Activated naive CD8-positive, alpha-beta T cell treated with anti-CD3 and anti-CD28 coated beads for 36 hours (primary cell): Measurements from ENCODE around the gene CACNG4. TPM values are rescaled to one million over a fixed set of nuclear protein-coding genes. Genes with fewer than 3 reads are reported as not detected.

Experiments
- DNase-seq: peaks from one replicate; pipeline ENCODE4 v3.0.0; 2021
- H3K27ac Mint-ChIP-seq: one replicate; pipeline ENCODE4 v1.8.0; 2022; ENCODE audit warnings: mild to moderate bottlenecking, moderate library complexity, mixed read lengths
- H3K27me3 Mint-ChIP-seq: one replicate; pipeline ENCODE4 v1.8.0; 2022; ENCODE audit warnings: mild to moderate bottlenecking, mixed read lengths
- H3K36me3 Mint-ChIP-seq: one replicate; pipeline ENCODE4 v1.8.0; 2021; ENCODE audit warnings: mild to moderate bottlenecking, mixed read lengths
- H3K4me1 Mint-ChIP-seq: one replicate; pipeline ENCODE4 v1.8.0; 2021; ENCODE audit warnings: mixed read lengths
- H3K4me3 Mint-ChIP-seq: one replicate; pipeline ENCODE4 v1.8.0; 2022; ENCODE audit warnings: mild to moderate bottlenecking, moderate library complexity, mixed read lengths
- H3K9me3 Mint-ChIP-seq: one replicate; pipeline ENCODE4 v1.8.0; 2022; ENCODE audit warnings: mixed read lengths
- total RNA-seq, 2 experiments: library from RNA; stranded (reverse); gene quantifications; one replicate each; pipeline ENCODE4 v1.2.3, GENCODE V29; 2021

Gene CACNG4
- total RNA-seq, 2 experiments from 2014 or later, result not detected

GRCh38 chr17:66980896-66981295 is 16.4 kb downstream of the CACNG4 start:
- Mint-ChIP-seq H3K4me1 (peaks cover 5% of the 10 kb centered on the region), H3K27me3 (peaks cover 42% of the 10 kb centered on the region), H3K36me3 (no peaks in the 10 kb centered on the region), H3K9me3 (no peaks in the 10 kb centered on the region), H3K27ac (no peak overlapping the region), H3K4me3 (no peak overlapping the region)
- no peak for DNase-seq

GRCh38 chr17:66981983-66982508 is 17.5 kb downstream of the CACNG4 start:
- H3K9me3 Mint-ChIP-seq, result no peaks in the 10 kb centered on the region
- no peak overlapping the region for H3K27ac Mint-ChIP-seq
- H3K27me3 Mint-ChIP-seq, result peaks cover 35% of the 10 kb centered on the region
- peaks cover 5% of the 10 kb centered on the region for H3K4me1 Mint-ChIP-seq
- no peak overlapping the region for H3K4me3 Mint-ChIP-seq
- no peaks in the 10 kb centered on the region for H3K36me3 Mint-ChIP-seq
- DNase-seq, result no peak

GRCh38 chr17:66983414-66984021 is 19.0 kb downstream of the CACNG4 start:
- H3K9me3 Mint-ChIP-seq, result no peaks in the 10 kb centered on the region
- H3K27me3 Mint-ChIP-seq, result peaks cover 36% of the 10 kb centered on the region
- no peak for DNase-seq
- no peak overlapping the region for H3K4me3 Mint-ChIP-seq
- H3K4me1 Mint-ChIP-seq, result peaks cover 5% of the 10 kb centered on the region
- no peaks in the 10 kb centered on the region for H3K36me3 Mint-ChIP-seq
- no peak overlapping the region for H3K27ac Mint-ChIP-seq

- Mint-ChIP-seq H3K27me3 (peaks cover 32% of the 10 kb centered on the region), H3K36me3 (no peaks in the 10 kb centered on the region), H3K27ac (no peak overlapping the region), H3K9me3 (no peaks in the 10 kb centered on the region), H3K4me3 (no peak overlapping the region), H3K4me1 (peaks cover 5% of the 10 kb centered on the region)
- no peak for DNase-seq
These were observed 20.2 kb downstream of the CACNG4 start for GRCh38 chr17:66984730-66985129.

GRCh38 chr17:66985338-66986237 is 21.1 kb downstream of the CACNG4 start:
- DNase-seq, result no peak
- H3K36me3 Mint-ChIP-seq, result no peaks in the 10 kb centered on the region
- peaks cover 5% of the 10 kb centered on the region for H3K4me1 Mint-ChIP-seq
- H3K27ac Mint-ChIP-seq, result no peak overlapping the region
- H3K27me3 Mint-ChIP-seq, result peaks cover 37% of the 10 kb centered on the region
- no peaks in the 10 kb centered on the region for H3K9me3 Mint-ChIP-seq
- H3K4me3 Mint-ChIP-seq, result no peak overlapping the region

- Mint-ChIP-seq H3K27ac (no peak overlapping the region), H3K36me3 (no peaks in the 10 kb centered on the region), H3K9me3 (no peaks in the 10 kb centered on the region), H3K4me3 (no peak overlapping the region), H3K4me1 (peaks cover 5% of the 10 kb centered on the region), H3K27me3 (peaks cover 32% of the 10 kb centered on the region)
- DNase-seq, result no peak
These were observed 22.2 kb downstream of the CACNG4 start for GRCh38 chr17:66986659-66987058.

GRCh38 chr17:66987059-66987616 is 22.6 kb downstream of the CACNG4 start:
- no peak overlapping the region for H3K4me3 Mint-ChIP-seq
- peaks cover 32% of the 10 kb centered on the region for H3K27me3 Mint-ChIP-seq
- no peaks in the 10 kb centered on the region for H3K9me3 Mint-ChIP-seq
- DNase-seq, result no peak
- H3K27ac Mint-ChIP-seq, result no peak overlapping the region
- peaks cover 5% of the 10 kb centered on the region for H3K4me1 Mint-ChIP-seq
- no peaks in the 10 kb centered on the region for H3K36me3 Mint-ChIP-seq

GRCh38 chr17:66988069-66988798 is 23.7 kb downstream of the CACNG4 start:
- Mint-ChIP-seq H3K27ac (no peak overlapping the region), H3K27me3 (peaks cover 28% of the 10 kb centered on the region), H3K36me3 (no peaks in the 10 kb centered on the region), H3K9me3 (no peaks in the 10 kb centered on the region), H3K4me3 (no peak overlapping the region), H3K4me1 (peaks cover 5% of the 10 kb centered on the region)
- no peak for DNase-seq

- Mint-ChIP-seq H3K4me1 (peaks cover 4% of the 10 kb centered on the region), H3K36me3 (no peaks in the 10 kb centered on the region), H3K9me3 (no peaks in the 10 kb centered on the region), H3K4me3 (no peak overlapping the region), H3K27me3 (peaks cover 20% of the 10 kb centered on the region), H3K27ac (no peak overlapping the region)
- no peak for DNase-seq
These were observed 24.6 kb downstream of the CACNG4 start for GRCh38 chr17:66989076-66989475.

- Mint-ChIP-seq H3K4me3 (no peak overlapping the region), H3K4me1 (peaks cover 4% of the 10 kb centered on the region), H3K36me3 (no peaks in the 10 kb centered on the region), H3K9me3 (no peaks in the 10 kb centered on the region), H3K27ac (no peak overlapping the region), H3K27me3 (peaks cover 19% of the 10 kb centered on the region)
- no peak for DNase-seq
These were observed 25.1 kb downstream of the CACNG4 start for GRCh38 chr17:66989579-66989978.

GRCh38 chr17:66990047-66990446 is 25.5 kb downstream of the CACNG4 start:
- DNase-seq, result no peak
- H3K4me3 Mint-ChIP-seq, result no peak overlapping the region
- no peaks in the 10 kb centered on the region for H3K9me3 Mint-ChIP-seq
- no peak overlapping the region for H3K27ac Mint-ChIP-seq
- no peaks in the 10 kb centered on the region for H3K36me3 Mint-ChIP-seq
- H3K27me3 Mint-ChIP-seq, result peaks cover 19% of the 10 kb centered on the region
- H3K4me1 Mint-ChIP-seq, result peaks cover 4% of the 10 kb centered on the region

- no peaks in the 10 kb centered on the region for H3K36me3 Mint-ChIP-seq
- H3K4me3 Mint-ChIP-seq, result no peak overlapping the region
- no peak for DNase-seq
- no peak overlapping the region for H3K27ac Mint-ChIP-seq
- no peaks in the 10 kb centered on the region for H3K9me3 Mint-ChIP-seq
- peaks cover 8% of the 10 kb centered on the region for H3K27me3 Mint-ChIP-seq
- no peaks in the 10 kb centered on the region for H3K4me1 Mint-ChIP-seq
These were observed 28.5 kb downstream of the CACNG4 start for GRCh38 chr17:66992911-66993442.

- H3K4me3 Mint-ChIP-seq, result no peak overlapping the region
- no peak overlapping the region for H3K27ac Mint-ChIP-seq
- no peak for DNase-seq
- H3K36me3 Mint-ChIP-seq, result no peaks in the 10 kb centered on the region
- H3K9me3 Mint-ChIP-seq, result no peaks in the 10 kb centered on the region
- H3K27me3 Mint-ChIP-seq, result peaks cover 5% of the 10 kb centered on the region
- H3K4me1 Mint-ChIP-seq, result no peaks in the 10 kb centered on the region
These were observed 29.9 kb downstream of the CACNG4 start for GRCh38 chr17:66994361-66994760.

- Mint-ChIP-seq H3K36me3 (no peaks in the 10 kb centered on the region), H3K4me3 (no peak overlapping the region), H3K4me1 (no peaks in the 10 kb centered on the region), H3K9me3 (no peaks in the 10 kb centered on the region), H3K27ac (no peak overlapping the region), H3K27me3 (peaks cover 4% of the 10 kb centered on the region)
- no peak for DNase-seq
These were observed 30.5 kb downstream of the CACNG4 start for GRCh38 chr17:66994930-66995535.
